ENCODE measurements around the gene RSPO1. TPM values are rescaled to one million over a fixed set of nuclear protein-coding genes. Genes with fewer than 3 reads are reported as not detected.

The RSPO1 gene
- total RNA-seq, 1 experiment from 2014 or later = not detected

- Histone ChIP-seq H2AFZ (no peak overlapping the region), H3K36me3 (ENCODE audit: low read depth) (no peaks in the 10 kb centered on the region), H3K79me2 (ENCODE audit: low read depth) (peaks cover 7% of the 10 kb centered on the region), H3K9me3 (ENCODE audit: insufficient read depth, low read depth) (no peaks in the 10 kb centered on the region), H3K4me3 (no peak overlapping the region), H3K27ac (no peak overlapping the region), H3K4me1 (replicated peaks; ENCODE audit: insufficient read depth) (peaks cover 2% of the 10 kb centered on the region), H3K9me2 (ENCODE audit: insufficient read depth) (no peaks in the 10 kb centered on the region), H4K20me1 (ENCODE audit: insufficient read depth) (peaks cover 4% of the 10 kb centered on the region; the same call in 1 of the 2 replicates), H3F3A (ENCODE audit: insufficient read depth, low read depth) (no peaks in the 10 kb centered on the region), H3K4me2 (no peak overlapping the region), H3K27me3 (ENCODE audit: insufficient read depth, low read depth) (peaks cover 20% of the 10 kb centered on the region)
- TF ChIP-seq CTCF (conservative IDR thresholded peaks at IDR 0.05) (no peak), EZH2 (IDR thresholded peaks at IDR 0.05; ENCODE audit: low read depth) (no peak)
- BruUV-seq (replicated peaks) = no TSS peak
- ChIA-PET POLR2A (ENCODE audit: unreplicated experiment) (no interaction called here), CTCF (interaction anchor here (0.6 kb wide), 1 partner anchor 111 kb away, joined by 3 read pairs; no protein-coding TSS in a partner anchor)
- intact Hi-C loops (cut with micrococcal nuclease; ENCODE audit: unreplicated experiment) = loop anchor here (5.0 kb wide), 3 partner anchors 68 to 257 kb away; partner anchors contain the start of gene MTF1
- DNase-seq = no peak
Observed at GRCh38 chr1:37599940-37600339, 34.8 kb downstream of the RSPO1 start.

GRCh38 chr1:37596182-37596667, 38.5 kb downstream of the RSPO1 start:
- Histone ChIP-seq H3K79me2 (ENCODE audit: low read depth) (peaks cover 36% of the 10 kb centered on the region), H3K36me3 (ENCODE audit: low read depth) (peaks cover 24% of the 10 kb centered on the region), H3K4me1 (replicated peaks; ENCODE audit: insufficient read depth) (peaks cover 14% of the 10 kb centered on the region), H2AFZ (peak overlapping the region; percentile 80), H3K9me3 (ENCODE audit: insufficient read depth, low read depth) (no peaks in the 10 kb centered on the region), H3K9me2 (ENCODE audit: insufficient read depth) (no peaks in the 10 kb centered on the region), H4K20me1 (ENCODE audit: insufficient read depth) (peaks cover 22% of the 10 kb centered on the region; the same call in 1 of the 2 replicates), H3F3A (ENCODE audit: insufficient read depth, low read depth) (no peaks in the 10 kb centered on the region), H3K4me2 (peak overlapping the region; percentile 88), H3K4me3 (peak overlapping the region; percentile 85), H3K27me3 (ENCODE audit: insufficient read depth, low read depth) (peaks cover 4% of the 10 kb centered on the region; the same call in 1 of the 2 replicates), H3K27ac (no peak overlapping the region)
- TF ChIP-seq CTCF (conservative IDR thresholded peaks at IDR 0.05) (no peak), EZH2 (IDR thresholded peaks at IDR 0.05; ENCODE audit: low read depth) (no peak)
- no peak for DNase-seq
- ChIA-PET POLR2A (ENCODE audit: unreplicated experiment) (interaction anchor here (0.7 kb wide), 1 partner anchor 97 kb away, joined by 3 read pairs; no protein-coding TSS in a partner anchor), CTCF (interaction anchor here (1.2 kb wide), 1 partner anchor 11 kb away, joined by 3 read pairs; no protein-coding TSS in a partner anchor)
- no TSS peak for BruUV-seq (replicated peaks)
- intact Hi-C loops (cut with micrococcal nuclease; ENCODE audit: unreplicated experiment) = loop anchor here (2.0 to 5.0 kb wide), 4 partner anchors 64 to 261 kb away; partner anchors contain the start of gene MTF1

- Histone ChIP-seq H3K27me3 (ENCODE audit: insufficient read depth, low read depth) (no peaks in the 10 kb centered on the region), H3K36me3 (ENCODE audit: low read depth) (peaks cover 30% of the 10 kb centered on the region), H3K27ac (peak within 1 kb of the TSS; percentile 3; the same call in 1 of the 2 replicates), H2AFZ (peak within 1 kb of the TSS; percentile 80), H3K9me2 (ENCODE audit: insufficient read depth) (no peaks in the 10 kb centered on the region), H3K79me2 (ENCODE audit: low read depth) (peaks cover 36% of the 10 kb centered on the region), H3K4me1 (replicated peaks; ENCODE audit: insufficient read depth) (peaks cover 14% of the 10 kb centered on the region), H4K20me1 (ENCODE audit: insufficient read depth) (peaks cover 22% of the 10 kb centered on the region; the same call in 1 of the 2 replicates), H3F3A (ENCODE audit: insufficient read depth, low read depth) (no peaks in the 10 kb centered on the region), H3K4me3 (peak within 1 kb of the TSS; percentile 85), H3K9me3 (ENCODE audit: insufficient read depth, low read depth) (no peaks in the 10 kb centered on the region), H3K4me2 (peak within 1 kb of the TSS; percentile 88)
- TF ChIP-seq EZH2 (IDR thresholded peaks at IDR 0.05; ENCODE audit: low read depth) (no peak), CTCF (conservative IDR thresholded peaks at IDR 0.05) (no peak)
- peak; percentile 85 to 98 for DNase-seq
- POLR2A ChIA-PET (ENCODE audit: unreplicated experiment) = interaction anchor here (0.6 to 0.7 kb wide), 3 partner anchors 17 to 175 kb away, joined by 3 to 4 read pairs (median 4); no protein-coding TSS in a partner anchor
- BruUV-seq (replicated peaks) = no TSS peak
- CTCF ChIA-PET = interaction anchor here (1.2 kb wide), 1 partner anchor 12 kb away, joined by 3 read pairs; no protein-coding TSS in a partner anchor
- intact Hi-C loops (cut with micrococcal nuclease; ENCODE audit: unreplicated experiment) = loop anchor here (2.0 to 5.0 kb wide), 4 partner anchors 63 to 262 kb away; partner anchors contain the start of gene MTF1
Observed at GRCh38 chr1:37595440-37596181, 39.1 kb downstream of the RSPO1 start, which contains the start of gene GNL2. GNL2 (minus strand) TSS chr1:37595937; CDS start chr1:37595822, 115 bp downstream.

Measured in PC-9 (cell line).